GM12891 (cell line): ENCODE results near the gene HSPB9. TPM values are rescaled to one million over a fixed set of nuclear protein-coding genes. Genes with fewer than 3 reads are reported as not detected.

Source experiments
- DNase-seq: peaks from one replicate; pipeline ENCODE4 v3.0.0; 2011; ENCODE audit warnings: low spot score; ENCODE audit not compliant: insufficient read length
- FAIRE-seq: peaks from 2 replicates; lab custom pipeline; 2011; peaks lifted over from hg19 to GRCh38; lab: Jason Lieb, UNC
- PAX5 ChIP-seq: IDR thresholded peaks from 2 replicates; pipeline ENCODE4 v1.6.1; 2011; ENCODE audit warnings: low read length, moderate library complexity, mild to moderate bottlenecking; ENCODE audit not compliant: insufficient read depth, severe bottlenecking
- POLR2A ChIP-seq: IDR thresholded peaks from 2 replicates; pipeline ENCODE4 v1.6.1; 2011; ENCODE audit warnings: low read depth, low read length, control low read depth
- POLR2AphosphoS5 ChIP-seq: IDR thresholded peaks from 2 replicates; pipeline ENCODE4 v1.6.1; 2011; ENCODE audit warnings: low read depth, low read length, control low read depth
- POU2F2 ChIP-seq: IDR thresholded peaks from 2 replicates; pipeline ENCODE4 v1.6.1; 2011; ENCODE audit warnings: low read depth, mild to moderate bottlenecking, control low read depth, low read length, moderate library complexity
- SPI1 ChIP-seq: IDR thresholded peaks from 2 replicates; pipeline ENCODE4 v1.6.1; 2011; ENCODE audit warnings: low read depth, low read length, control low read depth
- TAF1 ChIP-seq: IDR thresholded peaks from 2 replicates; pipeline ENCODE4 v1.6.1; 2011; ENCODE audit warnings: low read depth, low read length, control low read depth
- polyA plus RNA-seq: library from polyadenylated mRNA; unstranded; fragments of >200 nt; gene quantifications from one replicate; pipeline ENCODE4 v1.2.1, GENCODE V29; 2012; ENCODE audit warnings: low read depth, missing spikeins, inconsistent platforms; ENCODE audit not compliant: missing spikeins

Gene HSPB9
- 0.14 TPM for polyA plus RNA-seq

- DNase-seq (no peak), FAIRE-seq (no peak)
- TF ChIP-seq TAF1, result no peak
- TF ChIP-seq SPI1, result no peak
- no peak for TF ChIP-seq POLR2AphosphoS5
- no peak for TF ChIP-seq PAX5
- no peak for TF ChIP-seq POLR2A
- TF ChIP-seq POU2F2, result no peak
Observed at GRCh38 chr17:42122371-42123303, at the start of gene HSPB9. TSS of gene HSPB9 (plus strand) at chr17:42122804. CDS start at chr17:42122851, 47 bp downstream.

GRCh38 chr17:42075789-42076188 lies 46.8 kb upstream of the HSPB9 start:
- FAIRE-seq (no peak), DNase-seq (no peak)
- TF ChIP-seq PAX5 (no peak), POLR2A (no peak), POU2F2 (no peak), POLR2AphosphoS5 (no peak), TAF1 (no peak), SPI1 (no peak)

GRCh38 chr17:42076797-42077559 lies 45.6 kb upstream of the HSPB9 start:
- FAIRE-seq (no peak), DNase-seq (no peak)
- TF ChIP-seq TAF1, result no peak
- TF ChIP-seq POLR2AphosphoS5, result no peak
- no peak for TF ChIP-seq SPI1
- no peak for TF ChIP-seq PAX5
- TF ChIP-seq POU2F2, result no peak
- TF ChIP-seq POLR2A, result no peak

GRCh38 chr17:42077755-42078154 lies 44.8 kb upstream of the HSPB9 start:
- TF ChIP-seq TAF1 (no peak), POU2F2 (no peak), PAX5 (no peak), POLR2A (no peak), POLR2AphosphoS5 (no peak), SPI1 (no peak)
- DNase-seq (no peak), FAIRE-seq (no peak)

GRCh38 chr17:42078396-42079043 lies 44.1 kb upstream of the HSPB9 start:
- TF ChIP-seq TAF1, result no peak
- no peak for TF ChIP-seq POU2F2
- TF ChIP-seq PAX5, result no peak
- TF ChIP-seq POLR2AphosphoS5, result no peak
- no peak for TF ChIP-seq POLR2A
- no peak for TF ChIP-seq SPI1
- FAIRE-seq, result no peak
- DNase-seq, result no peak

- DNase-seq, result no peak
- no peak for FAIRE-seq
Observed at GRCh38 chr17:42079541-42079940, 43.1 kb upstream of the HSPB9 start.

GRCh38 chr17:42081516-42082129 lies 41.0 kb upstream of the HSPB9 start:
- TF ChIP-seq SPI1 (no peak), TAF1 (no peak), POLR2A (no peak), POLR2AphosphoS5 (no peak), PAX5 (no peak)
- FAIRE-seq (no peak), DNase-seq (no peak)

More at GRCh38 chr17:42079541-42079940, 43.1 kb upstream of the HSPB9 start:
- TF ChIP-seq POU2F2 (no peak), SPI1 (no peak), POLR2AphosphoS5 (no peak), POLR2A (no peak), TAF1 (no peak), PAX5 (no peak)

GRCh38 chr17:42087042-42087701 lies 35.4 kb upstream of the HSPB9 start:
- no peak for FAIRE-seq
- DNase-seq, result no peak
- TF ChIP-seq SPI1, result no peak
- no peak for TF ChIP-seq POLR2A
- no peak for TF ChIP-seq POU2F2
- no peak for TF ChIP-seq TAF1
- TF ChIP-seq PAX5, result no peak
- no peak for TF ChIP-seq POLR2AphosphoS5
